ENCODE measurements around the gene OR1J2.

OR1J2 gene

DNA sequence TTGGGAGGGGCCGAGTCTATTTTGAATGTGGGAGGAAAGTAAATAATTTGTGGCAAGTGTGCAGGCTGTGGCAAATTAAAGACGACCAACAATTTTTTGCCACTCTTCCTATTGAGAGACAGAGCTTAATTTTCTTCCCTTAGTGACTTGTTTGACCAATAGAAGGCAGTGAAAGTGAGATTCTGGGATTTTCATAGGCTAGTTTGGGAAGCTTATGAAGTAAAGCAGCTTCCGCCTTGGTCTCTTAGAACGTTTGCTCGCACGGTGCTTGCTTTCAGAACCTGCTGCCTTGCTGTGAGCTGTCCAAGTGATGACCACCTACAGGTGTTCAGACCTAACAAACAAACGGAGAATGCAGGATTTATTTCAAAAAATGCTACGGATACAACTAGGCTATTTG is 35.6 kb downstream of the OR1J2 start:
- no peak for DNase-seq (ENCODE audit: low read depth)
- TF ChIP-seq, protein P1, sequence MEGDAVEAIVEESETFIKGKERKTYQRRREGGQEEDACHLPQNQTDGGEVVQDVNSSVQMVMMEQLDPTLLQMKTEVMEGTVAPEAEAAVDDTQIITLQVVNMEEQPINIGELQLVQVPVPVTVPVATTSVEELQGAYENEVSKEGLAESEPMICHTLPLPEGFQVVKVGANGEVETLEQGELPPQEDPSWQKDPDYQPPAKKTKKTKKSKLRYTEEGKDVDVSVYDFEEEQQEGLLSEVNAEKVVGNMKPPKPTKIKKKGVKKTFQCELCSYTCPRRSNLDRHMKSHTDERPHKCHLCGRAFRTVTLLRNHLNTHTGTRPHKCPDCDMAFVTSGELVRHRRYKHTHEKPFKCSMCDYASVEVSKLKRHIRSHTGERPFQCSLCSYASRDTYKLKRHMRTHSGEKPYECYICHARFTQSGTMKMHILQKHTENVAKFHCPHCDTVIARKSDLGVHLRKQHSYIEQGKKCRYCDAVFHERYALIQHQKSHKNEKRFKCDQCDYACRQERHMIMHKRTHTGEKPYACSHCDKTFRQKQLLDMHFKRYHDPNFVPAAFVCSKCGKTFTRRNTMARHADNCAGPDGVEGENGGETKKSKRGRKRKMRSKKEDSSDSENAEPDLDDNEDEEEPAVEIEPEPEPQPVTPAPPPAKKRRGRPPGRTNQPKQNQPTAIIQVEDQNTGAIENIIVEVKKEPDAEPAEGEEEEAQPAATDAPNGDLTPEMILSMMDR (conservative IDR thresholded peaks at IDR 0.05; ENCODE audit: low read depth, low read length), result no peak
- no peak overlapping the region for H3K4me3 ChIP-seq (ENCODE audit: low read depth, low read length)

DNA sequence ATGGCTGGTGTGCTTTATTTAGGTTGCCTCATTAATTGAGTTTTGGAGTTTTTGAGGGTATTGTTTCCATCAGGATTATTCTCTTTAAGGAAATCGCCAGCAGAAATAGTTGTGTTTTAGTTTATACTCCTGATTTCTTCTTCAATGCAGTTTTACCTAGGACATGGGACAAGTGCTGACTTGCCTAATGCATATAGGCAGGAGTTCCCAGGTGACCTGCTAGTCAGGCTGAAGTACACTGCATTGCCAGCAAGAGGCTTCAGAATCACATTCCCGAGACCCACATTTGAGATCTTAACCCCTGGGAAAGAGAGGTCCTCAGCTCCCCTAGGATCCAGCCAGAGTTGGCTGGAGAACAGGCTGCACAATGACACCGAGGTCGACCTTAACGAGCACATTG is 40.8 kb downstream of the OR1J2 start:
- no peak for DNase-seq (ENCODE audit: low read depth)
- TF ChIP-seq, protein P1 (conservative IDR thresholded peaks at IDR 0.05; ENCODE audit: low read depth, low read length), result no peak
- H3K4me3 ChIP-seq (ENCODE audit: low read depth, low read length), result no peak overlapping the region

DNA sequence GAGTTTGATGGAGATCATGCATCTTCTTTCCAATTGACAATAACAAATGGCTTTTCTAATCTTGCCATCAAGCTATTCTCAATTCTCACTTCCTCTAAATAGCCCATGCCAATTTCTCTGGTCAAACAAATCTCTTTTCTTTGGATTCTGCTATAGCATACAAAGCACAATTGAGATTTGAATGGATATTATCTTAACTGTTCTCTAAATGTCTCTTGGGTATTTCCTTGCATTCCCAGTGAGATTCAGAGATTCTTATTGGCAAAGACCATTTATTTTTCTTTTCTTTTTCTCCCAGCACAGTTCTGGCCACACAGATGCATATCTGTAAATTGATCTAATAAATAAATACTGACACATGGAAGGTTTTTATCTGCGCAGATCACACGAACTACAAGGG is 42.2 kb downstream of the OR1J2 start, which contains the start of gene OR1N2:
OR1N2 (plus strand) TSS at position 301 of the 400 bp plus-strand sequence. CDS start 100 bp downstream, outside the sequence.
- no peak for DNase-seq (ENCODE audit: low read depth)
- TF ChIP-seq, protein P1 (conservative IDR thresholded peaks at IDR 0.05; ENCODE audit: low read depth, low read length), result no peak
- H3K4me3 ChIP-seq (ENCODE audit: low read depth, low read length), result no peak within 1 kb of the TSS
